Neural cell (in vitro differentiated cells): Measurements from ENCODE around the gene PANX2. TPM values are rescaled to one million over a fixed set of nuclear protein-coding genes. Genes with fewer than 3 reads are reported as not detected.

Experiments used
- H2AFZ ChIP-seq: fragments of 200-600, 300-800 bp; sonication (generic), shearing (Covaris generic); 2 replicates; pipeline ENCODE4 v1.6.0; 2014; ENCODE audit warnings: low read depth, mild to moderate bottlenecking, antibody characterized with exemption, low read length, moderate library complexity
- H3F3A ChIP-seq: fragments of 200-600 bp; shearing (Covaris generic); 2 replicates; pipeline ENCODE4 v1.6.1; 2016; ENCODE audit warnings: mild to moderate bottlenecking, moderate library complexity, mixed read lengths, antibody characterized with exemption, low read length; ENCODE audit not compliant: insufficient read depth, poor library complexity, severe bottlenecking
- H3K27ac ChIP-seq: fragments of 200-600, 300-800 bp; sonication (generic), shearing (Covaris generic); 2 replicates; pipeline ENCODE4 v1.5.1; 2014; ENCODE audit warnings: mild to moderate bottlenecking, low read length, moderate library complexity
- H3K27me3 ChIP-seq: fragments of 300-800, 200-600 bp; sonication (generic), shearing (Covaris generic); 2 replicates; pipeline ENCODE4 v1.6.0; 2014; ENCODE audit warnings: mild to moderate bottlenecking, low read depth, low read length, moderate library complexity; ENCODE audit not compliant: insufficient read depth
- H3K36me3 ChIP-seq: fragments of 300-800, 200-600 bp; sonication (generic), shearing (Covaris generic); 2 replicates; pipeline ENCODE4 v1.5.1; 2014; ENCODE audit warnings: mild to moderate bottlenecking, antibody characterized with exemption, low read length, moderate library complexity; ENCODE audit not compliant: insufficient read depth
- H3K4me2 ChIP-seq: fragments of 300-800, 200-600 bp; sonication (generic), shearing (Covaris generic); 2 replicates; pipeline ENCODE4 v1.6.0; 2014; ENCODE audit warnings: mild to moderate bottlenecking, low read length
- H3K4me3 ChIP-seq: fragments of 300-800, 200-600 bp; sonication (generic), shearing (Covaris generic); 2 replicates; pipeline ENCODE4 v1.5.1; 2014; ENCODE audit warnings: mild to moderate bottlenecking, low read length, moderate library complexity
- H3K79me2 ChIP-seq: fragments of 200-600 bp; shearing (Covaris generic); replicated peaks from 2 replicates; pipeline ENCODE4 v1.6.0; 2014; ENCODE audit warnings: mild to moderate bottlenecking, low read length, moderate library complexity; ENCODE audit not compliant: insufficient read depth
- H3K9ac ChIP-seq: fragments of 300-800, 200-600 bp; sonication (generic), shearing (Covaris generic); 2 replicates; pipeline ENCODE4 v1.6.1; 2016; ENCODE audit warnings: mild to moderate bottlenecking, low read length, mixed read lengths
- H3K9me2 ChIP-seq: fragments of 200-600 bp; shearing (Covaris generic); 2 replicates; pipeline ENCODE4 v1.6.1; 2016; ENCODE audit warnings: mild to moderate bottlenecking, low read length, mixed read lengths; ENCODE audit not compliant: insufficient read depth
- H3K9me3 ChIP-seq: fragments of 200-600, 300-800 bp; sonication (generic), shearing (Covaris generic); 2 replicates; pipeline ENCODE4 v1.6.1; 2016; ENCODE audit warnings: mild to moderate bottlenecking, mixed run types, low read length, moderate library complexity, mixed read lengths
- H4K20me1 ChIP-seq: fragments of 200-600 bp; shearing (Covaris generic); 2 replicates; pipeline ENCODE4 v1.6.1; 2016; ENCODE audit warnings: mild to moderate bottlenecking, mixed run types; ENCODE audit not compliant: insufficient read depth
- EP300 ChIP-seq: fragments of 450-650 bp; conservative IDR thresholded peaks from 2 replicates; pipeline ENCODE4 v1.6.1; 2014; ENCODE audit warnings: antibody characterized with exemption, mild to moderate bottlenecking, moderate library complexity; ENCODE audit not compliant: poor library complexity, severe bottlenecking
- EZH2 ChIP-seq: fragments of 200-600, 300-800 bp; shearing (Covaris generic), sonication (generic); IDR thresholded peaks from 2 replicates; pipeline ENCODE4 v1.6.1; 2014; ENCODE audit warnings: antibody characterized with exemption, low read length, borderline replicate concordance, mild to moderate bottlenecking; ENCODE audit not compliant: insufficient read depth, poor library complexity, severe bottlenecking
- MXI1 ChIP-seq: fragments of 450-650 bp; conservative IDR thresholded peaks from 2 replicates; pipeline ENCODE4 v1.6.1; 2014; ENCODE audit warnings: antibody characterized with exemption, mild to moderate bottlenecking; ENCODE audit not compliant: poor library complexity, severe bottlenecking
- POLR2AphosphoS5 ChIP-seq: IDR thresholded peaks from 2 replicates; pipeline ENCODE4 v1.6.1; 2012
- RAD21 ChIP-seq: fragments of 450-650 bp; conservative IDR thresholded peaks from 2 replicates; pipeline ENCODE4 v1.6.1; 2014; ENCODE audit warnings: antibody characterized with exemption, mild to moderate bottlenecking, moderate library complexity
- SMC3 ChIP-seq: fragments of 450-650 bp; conservative IDR thresholded peaks from 2 replicates; pipeline ENCODE4 v1.6.1; 2014; ENCODE audit warnings: antibody characterized with exemption, mild to moderate bottlenecking, moderate library complexity; ENCODE audit not compliant: poor library complexity
- TAF1 ChIP-seq: IDR thresholded peaks from 2 replicates; pipeline ENCODE4 v1.6.1; 2012; ENCODE audit warnings: low read depth
- polyA plus RNA-seq: library from polyadenylated mRNA; depleted of rRNA; stranded (reverse); fragments of >200 nt; gene quantifications from 2 replicates; pipeline ENCODE4 v1.2.3, GENCODE V29; 2014
- TF ChIP-seq, protein P1 (sequence below): fragments of 450-650 bp; IDR thresholded peaks from 2 replicates; pipeline ENCODE4 v1.5.1; 2014; ENCODE audit warnings: antibody characterized with exemption, mild to moderate bottlenecking, moderate library complexity; ENCODE audit not compliant: poor library complexity, severe bottlenecking
- TF ChIP-seq, protein P2 (sequence below): IDR thresholded peaks from 2 replicates; pipeline ENCODE4 v1.6.1; 2012; ENCODE audit warnings: borderline replicate concordance

PANX2 gene
- polyA plus RNA-seq, 1 donor from 2014 or later, result 3.4 TPM

DNA sequence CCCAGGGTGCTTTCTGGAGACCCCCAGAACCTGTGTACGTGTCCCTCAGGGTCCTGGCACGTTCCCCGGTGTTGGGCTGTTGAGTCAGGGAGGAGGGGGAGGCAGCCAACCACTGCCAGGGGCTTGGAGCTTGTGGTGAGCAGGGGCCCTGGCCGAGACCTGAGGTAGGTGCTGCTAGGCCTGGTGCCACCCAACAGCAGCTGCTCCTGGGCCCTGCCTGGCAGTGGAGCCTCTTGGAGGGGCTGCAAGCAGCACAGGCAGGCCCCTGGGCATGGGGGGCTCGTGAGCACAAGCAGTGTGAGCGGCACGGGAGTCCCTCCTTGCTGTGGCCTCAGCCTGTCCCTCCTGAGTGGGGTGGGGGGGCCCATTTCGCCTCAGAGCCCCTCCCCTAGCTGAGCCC, 23.1 kb downstream of the PANX2 start:
- H3K4me3 ChIP-seq, result no peak overlapping the region
- no peaks in the 10 kb centered on the region for H3K27me3 ChIP-seq
- H3K4me2 ChIP-seq, result no peak overlapping the region
- no peaks in the 10 kb centered on the region for H3K79me2 ChIP-seq
- no peaks in the 10 kb centered on the region for H4K20me1 ChIP-seq
- no peaks in the 10 kb centered on the region for H3K9me3 ChIP-seq
- H3K27ac ChIP-seq, result no peak overlapping the region
- TF ChIP-seq EZH2 (no peak), MXI1 (no peak), RAD21 (no peak), EP300 (no peak), SMC3 (no peak), TAF1 (no peak)
- TF ChIP-seq, protein P1, sequence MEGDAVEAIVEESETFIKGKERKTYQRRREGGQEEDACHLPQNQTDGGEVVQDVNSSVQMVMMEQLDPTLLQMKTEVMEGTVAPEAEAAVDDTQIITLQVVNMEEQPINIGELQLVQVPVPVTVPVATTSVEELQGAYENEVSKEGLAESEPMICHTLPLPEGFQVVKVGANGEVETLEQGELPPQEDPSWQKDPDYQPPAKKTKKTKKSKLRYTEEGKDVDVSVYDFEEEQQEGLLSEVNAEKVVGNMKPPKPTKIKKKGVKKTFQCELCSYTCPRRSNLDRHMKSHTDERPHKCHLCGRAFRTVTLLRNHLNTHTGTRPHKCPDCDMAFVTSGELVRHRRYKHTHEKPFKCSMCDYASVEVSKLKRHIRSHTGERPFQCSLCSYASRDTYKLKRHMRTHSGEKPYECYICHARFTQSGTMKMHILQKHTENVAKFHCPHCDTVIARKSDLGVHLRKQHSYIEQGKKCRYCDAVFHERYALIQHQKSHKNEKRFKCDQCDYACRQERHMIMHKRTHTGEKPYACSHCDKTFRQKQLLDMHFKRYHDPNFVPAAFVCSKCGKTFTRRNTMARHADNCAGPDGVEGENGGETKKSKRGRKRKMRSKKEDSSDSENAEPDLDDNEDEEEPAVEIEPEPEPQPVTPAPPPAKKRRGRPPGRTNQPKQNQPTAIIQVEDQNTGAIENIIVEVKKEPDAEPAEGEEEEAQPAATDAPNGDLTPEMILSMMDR, result no peak
- H3F3A ChIP-seq, result no peaks in the 10 kb centered on the region
- H2AFZ ChIP-seq, result no peak overlapping the region
- H3K9me2 ChIP-seq, result no peaks in the 10 kb centered on the region
- no peaks in the 10 kb centered on the region for H3K36me3 ChIP-seq
- H3K9ac ChIP-seq, result no peak overlapping the region

DNA sequence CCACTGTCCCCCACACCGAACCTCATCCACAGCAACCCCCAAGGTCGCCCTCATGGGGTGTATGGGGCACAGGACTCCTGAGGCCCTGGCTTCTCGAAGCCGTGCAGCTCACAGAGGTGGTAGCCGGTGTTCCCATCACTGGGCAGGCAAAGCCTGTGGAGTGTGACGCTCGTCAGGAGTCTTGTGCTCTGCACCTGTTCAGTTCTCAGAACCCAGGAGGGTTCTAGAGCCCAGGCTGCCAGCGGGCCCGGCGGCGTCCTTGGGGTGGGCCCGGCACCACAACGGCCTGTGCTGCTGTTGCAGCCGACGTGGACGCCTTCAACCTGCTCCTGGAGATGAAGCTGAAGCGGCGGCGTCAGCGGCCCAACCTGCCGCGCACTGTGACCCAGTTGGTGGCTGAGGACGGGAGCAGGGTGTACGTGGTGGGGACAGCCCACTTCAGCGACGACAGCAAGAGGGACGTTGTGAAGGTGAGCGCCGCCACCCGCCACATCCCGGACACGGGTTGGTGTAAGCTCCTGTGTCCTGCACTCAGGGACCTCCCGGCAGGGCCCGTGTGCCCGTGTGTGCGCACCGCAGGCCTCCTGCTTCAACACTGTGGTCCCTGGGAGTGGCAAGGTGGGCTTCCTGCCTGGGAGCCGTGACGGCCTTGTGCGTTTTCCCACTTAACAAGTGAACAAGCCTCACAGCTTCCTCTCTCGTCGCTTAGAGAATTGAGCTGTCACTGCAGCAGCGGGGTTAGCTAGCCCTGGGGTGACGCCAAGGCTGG, 23.7 kb downstream of the PANX2 start:
- Histone ChIP-seq H3K4me2 (no peak overlapping the region), H3K36me3 (no peaks in the 10 kb centered on the region), H3K27me3 (no peaks in the 10 kb centered on the region), H2AFZ (no peak overlapping the region), H3K9me3 (no peaks in the 10 kb centered on the region), H4K20me1 (no peaks in the 10 kb centered on the region), H3K9ac (no peak overlapping the region), H3F3A (no peaks in the 10 kb centered on the region), H3K9me2 (no peaks in the 10 kb centered on the region), H3K79me2 (no peaks in the 10 kb centered on the region), H3K4me3 (no peak overlapping the region), H3K27ac (no peak overlapping the region)
- TF ChIP-seq, protein P2, sequence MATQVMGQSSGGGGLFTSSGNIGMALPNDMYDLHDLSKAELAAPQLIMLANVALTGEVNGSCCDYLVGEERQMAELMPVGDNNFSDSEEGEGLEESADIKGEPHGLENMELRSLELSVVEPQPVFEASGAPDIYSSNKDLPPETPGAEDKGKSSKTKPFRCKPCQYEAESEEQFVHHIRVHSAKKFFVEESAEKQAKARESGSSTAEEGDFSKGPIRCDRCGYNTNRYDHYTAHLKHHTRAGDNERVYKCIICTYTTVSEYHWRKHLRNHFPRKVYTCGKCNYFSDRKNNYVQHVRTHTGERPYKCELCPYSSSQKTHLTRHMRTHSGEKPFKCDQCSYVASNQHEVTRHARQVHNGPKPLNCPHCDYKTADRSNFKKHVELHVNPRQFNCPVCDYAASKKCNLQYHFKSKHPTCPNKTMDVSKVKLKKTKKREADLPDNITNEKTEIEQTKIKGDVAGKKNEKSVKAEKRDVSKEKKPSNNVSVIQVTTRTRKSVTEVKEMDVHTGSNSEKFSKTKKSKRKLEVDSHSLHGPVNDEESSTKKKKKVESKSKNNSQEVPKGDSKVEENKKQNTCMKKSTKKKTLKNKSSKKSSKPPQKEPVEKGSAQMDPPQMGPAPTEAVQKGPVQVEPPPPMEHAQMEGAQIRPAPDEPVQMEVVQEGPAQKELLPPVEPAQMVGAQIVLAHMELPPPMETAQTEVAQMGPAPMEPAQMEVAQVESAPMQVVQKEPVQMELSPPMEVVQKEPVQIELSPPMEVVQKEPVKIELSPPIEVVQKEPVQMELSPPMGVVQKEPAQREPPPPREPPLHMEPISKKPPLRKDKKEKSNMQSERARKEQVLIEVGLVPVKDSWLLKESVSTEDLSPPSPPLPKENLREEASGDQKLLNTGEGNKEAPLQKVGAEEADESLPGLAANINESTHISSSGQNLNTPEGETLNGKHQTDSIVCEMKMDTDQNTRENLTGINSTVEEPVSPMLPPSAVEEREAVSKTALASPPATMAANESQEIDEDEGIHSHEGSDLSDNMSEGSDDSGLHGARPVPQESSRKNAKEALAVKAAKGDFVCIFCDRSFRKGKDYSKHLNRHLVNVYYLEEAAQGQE, result no peak
- TF ChIP-seq EP300, result no peak
- no peak for TF ChIP-seq POLR2AphosphoS5
- no peak for TF ChIP-seq RAD21
